Thyroid gland (tissue), 4 donors: ENCODE results near the gene BBIP1.
A peak's percentile ranks its signal among the peaks of the same experiment; 100 is the strongest.

Experiments used
- POLR2A ChIP-seq, 2 donors: fragments of 450-650 bp; IDR thresholded peaks; one replicate each; pipeline ENCODE4 v1.6.1; 2017; ENCODE audit warnings: antibody characterized with exemption in 2 of 2, mild to moderate bottlenecking in 2 of 2, moderate library complexity in 1 of 2
- TF ChIP-seq, protein P1 (sequence below), 6 experiments: fragments of 200-600 bp in 3 of 6; fragments of 450-650 bp in 3 of 6; sonication (generic) in 3 of 6; IDR thresholded peaks; one replicate each; pipeline ENCODE4 v1.5.1; 2016 to 2019; ENCODE audit warnings: antibody characterized with exemption in 6 of 6, mild to moderate bottlenecking in 2 of 6, inconsistent platforms in 1 of 6, moderate library complexity in 1 of 6

DNA sequence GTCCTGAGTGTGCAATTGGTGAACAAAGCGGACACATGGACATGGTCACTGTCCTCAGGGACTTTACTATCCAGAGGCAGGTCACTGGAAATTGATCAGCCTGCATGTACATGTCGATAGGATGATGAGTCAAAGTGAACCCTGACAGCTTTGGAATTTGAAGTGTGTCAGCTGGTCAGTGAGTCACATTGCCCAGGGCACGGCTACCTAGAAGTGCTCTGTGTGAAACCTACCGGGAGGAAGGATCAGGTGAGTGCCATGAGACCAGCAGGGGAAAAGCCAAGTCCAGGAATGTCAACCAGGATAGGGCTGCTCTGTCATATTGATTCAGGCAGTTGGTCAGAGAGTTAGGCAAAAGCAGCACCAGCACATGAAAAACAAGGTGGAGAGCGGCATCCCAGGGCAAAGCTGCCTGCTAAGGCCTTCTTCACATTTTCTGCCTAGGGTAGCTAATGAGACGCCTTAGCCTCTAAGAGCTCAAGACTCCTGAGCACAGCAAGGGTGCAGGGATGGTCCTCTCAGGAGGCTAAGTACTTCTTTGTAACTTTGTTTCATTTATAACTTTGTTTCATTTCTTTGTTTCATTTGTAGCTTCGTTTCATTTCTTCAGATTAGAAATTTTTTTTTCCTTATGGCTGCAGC, 66.6 kb downstream of the BBIP1 start:
- TF ChIP-seq, protein P1, sequence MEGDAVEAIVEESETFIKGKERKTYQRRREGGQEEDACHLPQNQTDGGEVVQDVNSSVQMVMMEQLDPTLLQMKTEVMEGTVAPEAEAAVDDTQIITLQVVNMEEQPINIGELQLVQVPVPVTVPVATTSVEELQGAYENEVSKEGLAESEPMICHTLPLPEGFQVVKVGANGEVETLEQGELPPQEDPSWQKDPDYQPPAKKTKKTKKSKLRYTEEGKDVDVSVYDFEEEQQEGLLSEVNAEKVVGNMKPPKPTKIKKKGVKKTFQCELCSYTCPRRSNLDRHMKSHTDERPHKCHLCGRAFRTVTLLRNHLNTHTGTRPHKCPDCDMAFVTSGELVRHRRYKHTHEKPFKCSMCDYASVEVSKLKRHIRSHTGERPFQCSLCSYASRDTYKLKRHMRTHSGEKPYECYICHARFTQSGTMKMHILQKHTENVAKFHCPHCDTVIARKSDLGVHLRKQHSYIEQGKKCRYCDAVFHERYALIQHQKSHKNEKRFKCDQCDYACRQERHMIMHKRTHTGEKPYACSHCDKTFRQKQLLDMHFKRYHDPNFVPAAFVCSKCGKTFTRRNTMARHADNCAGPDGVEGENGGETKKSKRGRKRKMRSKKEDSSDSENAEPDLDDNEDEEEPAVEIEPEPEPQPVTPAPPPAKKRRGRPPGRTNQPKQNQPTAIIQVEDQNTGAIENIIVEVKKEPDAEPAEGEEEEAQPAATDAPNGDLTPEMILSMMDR (IDR thresholded peaks at IDR 0.05), result no peak
- peak in 1 of 2 donors; percentile 47 for TF ChIP-seq POLR2A (IDR thresholded peaks at IDR 0.05)
